Cerebellar nuclear complex (tissue), 1 donor: ENCODE data around the gene AKAP8.
"Not testable (repeated sequence)": the region's sequence is repeated elsewhere in the genome, so short reads cannot be mapped to it uniquely, and the experiment has no call there.

Experiments used
- DNase-seq, 2 experiments: peaks; one replicate each; lab custom pipeline; 2025; lab: John Stamatoyannopoulos, UW

The AKAP8 gene

DNA sequence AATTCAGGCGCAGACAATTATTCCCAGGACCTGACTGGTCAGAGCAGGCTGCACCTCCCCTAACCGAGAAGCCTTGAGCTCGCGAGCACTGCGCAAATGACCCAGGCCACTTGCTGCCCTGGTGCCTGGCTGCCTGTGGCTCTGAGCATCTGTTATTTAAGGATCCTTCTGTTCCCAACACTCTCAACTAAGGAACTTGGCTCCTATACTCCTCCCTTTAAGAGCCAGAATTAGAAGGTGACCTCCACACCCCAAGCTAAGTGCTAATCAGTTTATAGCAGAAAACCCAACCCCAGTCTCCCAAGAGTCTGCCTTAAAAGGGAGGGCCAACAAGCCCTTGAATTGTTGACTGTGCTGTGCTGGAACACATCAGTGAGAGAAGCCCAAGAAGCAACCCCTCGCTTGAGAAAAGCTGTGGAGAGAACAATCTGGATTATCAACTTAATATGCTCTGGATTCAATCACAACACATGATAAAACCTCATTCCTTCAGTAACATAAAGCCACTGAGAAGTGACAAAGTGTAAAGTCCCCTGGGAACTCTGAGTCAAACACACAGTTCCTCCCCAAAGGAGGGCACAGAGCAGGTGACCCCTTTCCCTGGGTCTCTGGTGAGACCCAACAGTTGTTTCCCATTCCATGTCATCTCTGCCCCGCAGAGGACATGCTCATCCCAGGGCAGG is 24.7 kb upstream of the AKAP8 start:
- DNase-seq, result peak in 1 of 2 experiments; percentile 60

DNA sequence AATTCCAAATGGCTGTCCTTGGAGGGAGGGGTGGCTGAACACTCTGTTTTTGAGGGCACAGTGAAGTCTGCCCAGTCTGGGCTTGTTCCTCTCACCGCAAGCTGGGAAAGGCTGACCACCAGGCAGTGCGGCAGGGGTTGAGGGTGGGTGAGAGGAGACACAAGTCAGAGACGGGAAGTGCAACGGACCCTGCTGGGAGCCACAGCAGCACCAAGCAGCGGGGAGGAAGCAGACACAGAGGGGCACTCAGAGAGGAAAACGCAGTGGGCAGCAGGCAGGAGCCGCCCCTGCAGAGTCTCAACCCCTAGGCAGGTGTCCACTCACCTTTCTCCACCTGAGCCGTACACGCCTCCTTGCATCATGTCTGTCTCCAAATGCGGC is 23.6 kb upstream of the AKAP8 start:
- DNase-seq, result no peak

DNA sequence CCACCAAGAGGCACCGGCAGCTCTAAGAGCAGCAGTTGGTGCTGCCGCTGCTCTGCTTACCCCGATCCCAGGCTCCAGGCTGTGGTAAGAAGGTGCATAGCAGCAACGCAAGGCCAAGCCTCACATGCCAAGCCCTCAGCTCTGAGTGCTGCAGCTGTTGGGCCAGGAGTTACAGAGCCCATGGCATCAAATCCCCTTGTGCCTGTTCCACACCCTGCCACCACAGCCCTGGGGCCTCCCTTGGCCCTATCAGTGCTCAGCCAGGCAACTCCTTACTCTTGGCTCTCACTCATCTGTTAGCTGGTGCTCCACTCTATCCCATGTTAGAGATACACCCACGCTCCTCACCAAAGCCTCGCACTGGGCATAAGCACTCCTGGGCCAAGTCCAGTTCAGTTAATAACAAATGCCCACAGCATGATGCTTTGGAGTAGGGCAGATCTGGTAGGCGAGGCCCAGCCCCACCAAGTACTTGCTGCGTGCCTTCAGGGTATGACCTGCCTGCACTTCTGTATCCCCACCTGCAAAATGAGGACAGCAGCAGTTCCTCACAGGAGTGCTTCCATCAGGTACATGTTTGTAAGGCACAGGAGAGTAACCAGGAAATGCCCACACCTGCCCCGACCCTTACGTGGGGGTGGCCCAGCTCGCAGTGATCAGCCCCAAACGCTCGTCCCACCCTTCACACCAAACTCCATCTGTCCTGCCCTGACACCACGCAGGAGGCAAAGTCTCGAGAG is 23.0 kb upstream of the AKAP8 start:
- DNase-seq, result no peak

DNA sequence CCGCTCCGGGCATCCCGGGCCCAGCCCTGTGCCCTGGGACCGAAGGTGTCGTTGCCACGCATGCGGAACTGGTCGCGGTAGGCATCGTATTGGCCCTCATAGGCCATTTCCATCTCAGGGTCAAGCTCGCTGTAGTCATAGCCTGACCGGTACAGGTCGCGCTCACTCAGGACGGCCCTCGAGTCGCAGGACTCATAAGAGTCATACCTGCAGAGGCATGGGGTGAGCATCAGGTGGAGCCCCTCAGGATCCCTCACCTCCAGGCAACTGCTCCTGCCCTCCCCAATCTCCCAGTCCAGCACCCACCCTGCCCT is 21.8 kb upstream of the AKAP8 start:
- no peak for DNase-seq

- no peak for DNase-seq
Observed at GRCh38 chr19:15400521-15401396, 21.2 kb upstream of the AKAP8 start.

DNA sequence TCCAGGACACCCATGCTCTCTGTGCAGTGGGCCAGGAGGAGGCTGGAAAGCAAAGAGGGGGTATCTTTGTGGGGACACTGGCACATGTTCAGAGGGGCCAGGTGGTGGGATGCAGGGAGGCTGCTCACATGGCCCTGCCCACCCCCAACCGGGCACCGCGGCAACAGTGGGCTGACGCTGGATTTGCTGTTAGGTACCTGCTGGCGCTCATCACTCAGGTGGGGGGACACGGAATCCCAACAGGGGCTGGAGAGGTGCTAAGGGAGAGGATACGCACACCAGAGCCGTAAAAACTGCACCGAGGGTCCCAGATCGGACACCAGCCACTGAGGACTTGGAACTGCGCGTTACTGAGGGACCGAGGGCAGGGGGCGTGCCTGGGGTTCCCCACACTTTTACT is 20.0 kb upstream of the AKAP8 start:
- DNase-seq, result no peak

DNA sequence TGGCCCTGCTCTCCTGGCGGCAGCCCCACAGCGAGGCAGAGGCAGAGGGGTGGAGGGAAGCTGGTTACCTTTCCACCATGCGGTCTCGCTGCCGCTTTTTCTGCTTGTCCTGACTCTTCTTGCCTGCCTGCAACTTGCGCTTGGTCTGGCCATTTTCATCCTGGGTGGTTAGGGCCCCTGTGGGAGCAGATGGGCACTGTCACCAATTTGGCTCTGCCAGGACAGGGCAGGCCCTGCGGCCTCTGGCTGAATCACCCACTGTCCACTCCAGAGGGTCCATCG is 19.6 kb upstream of the AKAP8 start:
- no peak for DNase-seq

- DNase-seq, result no peak
Observed at GRCh38 chr19:15398501-15399233, 19.1 kb upstream of the AKAP8 start.

DNA sequence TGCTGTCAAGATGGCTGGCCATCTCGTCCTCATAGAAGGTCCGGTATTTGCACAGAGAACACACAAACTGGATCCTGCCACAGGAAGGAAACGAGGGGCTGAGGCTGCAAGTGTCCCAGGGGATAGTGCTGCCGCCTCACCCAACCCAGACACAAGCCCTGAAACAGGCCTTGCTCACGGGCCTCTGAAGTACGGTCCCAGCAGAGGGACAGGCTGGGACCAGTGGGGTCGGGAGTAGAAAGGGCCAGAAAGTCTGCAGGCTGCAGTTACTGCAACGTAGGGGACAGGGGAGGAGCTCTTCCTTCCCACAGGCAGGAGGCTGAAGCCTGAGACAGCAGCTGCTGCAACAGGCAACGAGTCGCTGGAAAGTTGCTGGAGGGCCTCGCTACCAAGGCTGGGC is 18.2 kb upstream of the AKAP8 start:
- no peak for DNase-seq

DNA sequence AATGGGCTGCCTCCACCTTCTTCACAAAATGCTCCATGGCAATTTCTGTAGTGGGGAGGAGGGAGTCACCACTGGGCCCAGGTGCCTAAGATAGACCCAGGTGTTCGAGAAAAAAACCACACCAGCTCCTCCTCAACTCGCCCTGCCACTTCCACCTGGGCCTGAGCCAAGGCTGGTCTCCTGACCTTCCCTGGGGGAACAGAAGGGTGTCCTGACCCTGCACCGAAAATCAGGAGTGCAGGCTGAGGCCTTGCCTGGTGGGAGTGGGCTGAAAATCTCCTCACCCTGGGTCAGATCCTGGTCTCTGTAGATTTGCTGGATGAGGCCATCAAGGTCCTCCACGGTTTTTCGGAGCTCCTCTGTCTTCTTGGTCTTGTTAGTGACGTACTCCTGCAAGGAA is 17.6 kb upstream of the AKAP8 start:
- DNase-seq, result no peak

- DNase-seq, result no peak
Observed at GRCh38 chr19:15396436-15396835, 16.8 kb upstream of the AKAP8 start.

GRCh38 chr19:15395251-15395650 is 15.7 kb upstream of the AKAP8 start:
- not testable (repeated sequence) for DNase-seq

- DNase-seq, result no peak
Observed at GRCh38 chr19:15394426-15394825, 14.8 kb upstream of the AKAP8 start.

DNA sequence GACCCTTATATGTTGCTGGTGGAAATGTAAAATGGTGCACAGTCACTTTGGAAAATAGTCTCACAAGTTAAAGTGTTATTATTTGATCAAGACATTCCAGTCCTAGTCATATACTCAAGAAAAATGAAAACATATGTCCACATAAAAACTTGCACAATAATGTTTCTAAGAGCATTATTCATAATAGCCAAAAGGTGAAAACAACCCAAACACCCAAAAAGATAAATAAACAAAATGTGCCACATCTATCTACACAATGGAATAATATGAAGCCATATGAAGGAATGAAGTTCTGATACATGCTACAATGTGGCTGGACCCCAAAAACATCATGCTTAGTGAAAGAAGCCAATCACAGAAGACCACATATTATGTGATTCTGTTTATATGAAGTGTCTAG is 14.4 kb upstream of the AKAP8 start:
- no peak for DNase-seq

DNA sequence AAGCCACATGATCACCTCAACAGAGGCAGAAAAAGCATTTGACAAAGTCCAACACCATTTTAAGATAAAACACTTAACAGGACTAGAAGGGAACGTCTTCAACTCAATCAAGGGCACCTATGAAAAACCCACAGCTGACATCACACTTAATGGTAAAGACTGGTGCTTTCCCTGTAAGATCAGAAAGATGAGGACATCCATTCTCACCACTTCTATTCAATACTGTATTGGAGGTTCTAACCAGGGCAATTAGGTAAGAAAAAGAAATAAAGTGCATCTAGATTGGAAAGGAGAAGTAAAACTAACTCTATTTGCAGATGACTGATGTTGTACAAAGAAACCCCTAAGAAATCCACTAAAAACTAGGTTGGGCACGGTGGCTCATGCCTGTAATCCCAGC is 11.2 kb upstream of the AKAP8 start:
- DNase-seq, result no peak

DNA sequence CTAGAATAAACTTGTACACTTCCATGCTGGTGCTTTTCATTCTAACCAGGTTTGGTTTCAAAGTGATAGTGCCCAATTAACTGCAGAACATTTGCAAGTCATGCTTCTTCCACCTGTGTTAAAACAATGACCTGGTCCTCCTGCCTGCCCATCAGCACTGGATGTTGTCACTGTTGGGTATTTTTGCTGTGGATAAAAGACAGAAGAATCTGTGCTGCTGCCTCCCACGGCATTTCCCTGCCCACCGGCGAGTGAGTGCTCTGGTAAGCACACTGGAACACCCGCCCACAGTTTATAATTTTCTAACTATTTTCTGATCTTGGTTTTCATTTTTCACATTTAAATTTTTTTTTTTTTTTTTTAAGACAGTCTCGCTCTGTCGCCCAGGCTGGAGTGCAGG is 2.3 kb upstream of the AKAP8 start:
- no peak for DNase-seq

DNA sequence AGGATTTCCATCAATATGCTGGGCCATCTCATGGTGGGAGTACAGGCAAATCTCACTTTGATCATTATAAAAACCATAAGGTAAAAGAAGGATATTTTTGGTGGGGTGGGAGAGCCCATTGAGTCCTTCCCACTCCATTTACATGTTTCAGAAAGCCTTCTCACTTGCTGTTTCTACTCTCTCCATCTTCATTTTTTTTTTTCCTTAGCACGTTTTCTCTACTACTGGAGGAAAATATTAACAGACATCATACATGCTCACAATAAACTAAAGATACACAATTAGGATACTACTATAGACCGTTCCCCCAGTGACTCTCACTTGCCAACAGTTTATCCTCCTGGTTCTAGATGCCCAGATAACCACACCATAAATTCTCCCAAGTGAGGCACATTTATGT is 1.8 kb upstream of the AKAP8 start:
- no peak for DNase-seq

GRCh38 chr19:15379999-15380647 is 536 bp upstream of the AKAP8 start:
- DNase-seq, result no peak

GRCh38 chr19:15378534-15379082 is 979 bp downstream of the AKAP8 start:
- no peak for DNase-seq

- DNase-seq, result peak in 1 of 2 experiments; percentile 2
Observed at GRCh38 chr19:15374796-15375440, 4.7 kb downstream of the AKAP8 start.

DNA sequence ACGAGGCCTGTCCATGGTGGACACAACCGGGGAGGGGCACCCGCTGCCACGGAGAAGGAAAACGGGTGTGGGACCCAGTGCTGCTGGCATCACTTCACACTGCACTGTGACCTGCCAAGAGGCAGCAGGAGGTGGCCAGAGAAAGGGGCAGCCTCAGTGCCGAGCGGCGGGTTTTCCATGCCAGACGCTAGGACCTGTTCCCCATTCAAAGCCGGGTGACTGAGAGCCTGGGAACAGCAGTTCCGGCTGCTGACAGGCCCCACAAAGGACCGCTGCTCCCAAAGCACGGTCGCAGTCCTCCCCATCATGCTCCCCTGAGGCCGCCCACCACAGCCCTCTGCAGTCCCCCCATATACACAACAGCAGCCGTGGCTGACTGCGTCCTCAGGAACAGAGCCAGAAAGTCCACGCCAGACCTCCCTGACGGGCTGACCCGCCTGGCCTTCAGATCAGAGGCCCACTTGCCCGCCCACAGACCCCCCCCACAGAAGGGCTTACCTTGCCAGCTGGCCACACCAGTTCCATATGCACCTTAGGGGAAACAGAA is 5.4 kb downstream of the AKAP8 start:
- no peak for DNase-seq
